ENCODE data around the gene IL1F10.

IL1F10 gene

DNA sequence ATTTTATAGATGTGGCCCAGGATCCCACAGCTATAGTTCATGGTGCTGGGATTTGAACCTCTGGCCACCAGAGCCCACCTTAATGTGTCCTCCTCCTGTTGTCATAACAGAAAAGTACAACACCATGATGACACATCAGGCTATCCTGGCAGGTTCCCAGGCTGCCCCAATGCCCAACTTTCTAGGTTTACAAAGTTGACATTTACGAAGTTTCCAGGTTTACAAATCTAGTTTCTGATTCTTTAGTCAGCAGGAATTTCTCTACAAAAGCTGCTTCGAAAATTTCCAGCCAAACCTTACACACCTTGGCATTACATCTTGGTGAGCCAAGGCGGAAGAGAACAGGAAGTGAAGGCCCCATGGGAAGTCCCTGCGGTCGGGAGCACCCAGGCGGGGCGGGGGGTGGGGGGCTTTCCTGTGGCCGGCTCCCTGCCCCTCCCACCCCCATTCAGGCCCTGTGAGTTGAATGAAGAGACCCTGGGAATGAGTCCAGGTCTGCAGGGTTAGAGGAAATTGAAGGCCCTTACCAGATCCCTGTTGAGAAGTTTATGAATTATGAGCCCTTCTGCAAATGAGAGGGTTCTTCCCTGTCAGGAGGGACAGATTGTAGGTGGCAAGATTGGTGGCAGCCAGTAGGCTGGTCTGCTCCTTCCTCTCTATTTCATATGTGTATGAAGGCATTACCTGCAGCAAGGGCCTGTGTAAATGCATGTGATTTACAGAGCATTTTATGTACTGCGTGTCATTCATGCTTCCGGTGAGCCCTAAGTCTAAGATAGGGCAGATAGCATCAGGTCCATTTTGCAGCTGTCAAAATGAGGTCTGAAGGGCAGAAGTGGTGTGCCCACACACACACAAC lies 48.6 kb downstream of the IL1F10 start:
- H3K4me3 ChIP-seq (ENCODE audit: low read depth, low read length) = no peak overlapping the region
- TF ChIP-seq, protein P1, sequence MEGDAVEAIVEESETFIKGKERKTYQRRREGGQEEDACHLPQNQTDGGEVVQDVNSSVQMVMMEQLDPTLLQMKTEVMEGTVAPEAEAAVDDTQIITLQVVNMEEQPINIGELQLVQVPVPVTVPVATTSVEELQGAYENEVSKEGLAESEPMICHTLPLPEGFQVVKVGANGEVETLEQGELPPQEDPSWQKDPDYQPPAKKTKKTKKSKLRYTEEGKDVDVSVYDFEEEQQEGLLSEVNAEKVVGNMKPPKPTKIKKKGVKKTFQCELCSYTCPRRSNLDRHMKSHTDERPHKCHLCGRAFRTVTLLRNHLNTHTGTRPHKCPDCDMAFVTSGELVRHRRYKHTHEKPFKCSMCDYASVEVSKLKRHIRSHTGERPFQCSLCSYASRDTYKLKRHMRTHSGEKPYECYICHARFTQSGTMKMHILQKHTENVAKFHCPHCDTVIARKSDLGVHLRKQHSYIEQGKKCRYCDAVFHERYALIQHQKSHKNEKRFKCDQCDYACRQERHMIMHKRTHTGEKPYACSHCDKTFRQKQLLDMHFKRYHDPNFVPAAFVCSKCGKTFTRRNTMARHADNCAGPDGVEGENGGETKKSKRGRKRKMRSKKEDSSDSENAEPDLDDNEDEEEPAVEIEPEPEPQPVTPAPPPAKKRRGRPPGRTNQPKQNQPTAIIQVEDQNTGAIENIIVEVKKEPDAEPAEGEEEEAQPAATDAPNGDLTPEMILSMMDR (IDR thresholded peaks at IDR 0.05; ENCODE audit: borderline replicate concordance, insufficient read depth, low read depth, low read length) = no peak

DNA sequence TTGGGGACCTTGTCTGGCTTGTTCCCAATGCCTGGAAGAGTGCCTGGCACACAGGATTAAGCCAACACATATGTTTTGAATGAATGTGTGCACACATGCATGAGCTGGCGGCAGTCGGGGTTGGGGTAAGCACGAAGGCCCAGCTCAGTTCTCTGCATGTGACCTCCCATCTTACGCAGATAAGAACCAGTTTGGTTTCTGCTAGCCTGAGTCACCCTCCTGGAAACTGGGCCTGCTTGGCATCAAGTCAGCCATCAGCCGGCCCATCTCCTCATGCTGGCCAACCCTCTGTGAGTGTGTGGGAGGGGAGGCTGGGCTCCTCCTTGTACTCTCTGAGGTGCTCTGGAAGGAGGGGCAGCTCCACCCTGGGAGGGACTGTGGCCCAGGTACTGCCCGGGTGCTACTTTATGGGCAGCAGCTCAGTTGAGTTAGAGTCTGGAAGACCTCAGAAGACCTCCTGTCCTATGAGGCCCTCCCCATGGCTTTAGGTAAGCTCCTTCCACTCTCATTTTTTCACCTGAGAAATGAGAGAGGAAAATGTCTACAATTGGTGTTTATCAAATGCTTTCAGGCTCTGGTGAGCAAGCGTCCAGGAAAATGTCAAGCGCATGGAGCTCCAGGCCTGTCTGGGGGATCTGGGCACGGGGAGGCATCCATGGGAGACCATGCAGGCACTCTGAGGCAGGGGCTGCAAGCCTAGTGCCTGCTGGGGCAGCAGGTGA lies 49.9 kb downstream of the IL1F10 start:
- TF ChIP-seq, protein P1 (IDR thresholded peaks at IDR 0.05; ENCODE audit: borderline replicate concordance, insufficient read depth, low read depth, low read length) = no peak
- no peak overlapping the region for H3K4me3 ChIP-seq (ENCODE audit: low read depth, low read length)

DNA sequence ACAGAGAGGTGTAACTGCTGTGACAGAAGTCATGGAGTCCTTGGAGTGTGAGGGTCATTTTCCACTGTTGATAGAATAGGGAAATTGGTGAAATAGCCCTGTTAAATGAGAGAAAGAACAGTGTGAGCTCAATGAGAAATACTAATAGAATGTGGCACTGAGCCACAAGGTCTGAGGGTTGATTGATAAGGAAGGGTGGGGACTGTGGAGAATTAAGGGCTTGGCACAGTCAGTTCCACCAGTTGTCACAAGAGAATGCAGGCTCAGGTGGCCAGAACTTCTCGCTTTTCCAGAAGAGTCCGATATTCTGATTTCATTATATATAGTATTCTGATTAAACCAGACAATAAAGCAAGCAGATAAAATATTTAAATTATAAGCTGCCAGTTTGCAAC lies 50.5 kb downstream of the IL1F10 start:
- TF ChIP-seq, protein P1 (IDR thresholded peaks at IDR 0.05; ENCODE audit: borderline replicate concordance, insufficient read depth, low read depth, low read length) = no peak
- H3K4me3 ChIP-seq (ENCODE audit: low read depth, low read length) = no peak overlapping the region

DNA sequence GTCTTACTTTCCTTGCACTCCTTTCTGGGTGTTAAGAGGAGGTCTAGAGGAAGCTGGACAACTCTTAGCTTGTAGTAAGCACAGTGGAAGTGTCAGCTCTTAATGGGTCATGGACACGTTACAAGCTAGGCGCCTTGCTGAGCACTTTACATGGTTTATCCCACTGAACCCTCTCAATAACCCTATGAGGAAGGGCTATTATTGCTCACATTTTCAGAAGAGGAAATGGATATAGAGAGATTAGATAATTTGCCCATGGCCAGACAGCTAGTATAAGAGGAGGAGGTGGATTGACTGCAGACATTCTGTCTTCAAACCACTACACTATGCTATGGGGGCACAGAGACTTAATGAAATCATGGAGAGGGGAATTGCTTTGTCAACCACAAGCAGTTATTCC lies 51.3 kb downstream of the IL1F10 start:
- H3K4me3 ChIP-seq (ENCODE audit: low read depth, low read length) = no peak overlapping the region
- TF ChIP-seq, protein P1 (IDR thresholded peaks at IDR 0.05; ENCODE audit: borderline replicate concordance, insufficient read depth, low read depth, low read length) = no peak

DNA sequence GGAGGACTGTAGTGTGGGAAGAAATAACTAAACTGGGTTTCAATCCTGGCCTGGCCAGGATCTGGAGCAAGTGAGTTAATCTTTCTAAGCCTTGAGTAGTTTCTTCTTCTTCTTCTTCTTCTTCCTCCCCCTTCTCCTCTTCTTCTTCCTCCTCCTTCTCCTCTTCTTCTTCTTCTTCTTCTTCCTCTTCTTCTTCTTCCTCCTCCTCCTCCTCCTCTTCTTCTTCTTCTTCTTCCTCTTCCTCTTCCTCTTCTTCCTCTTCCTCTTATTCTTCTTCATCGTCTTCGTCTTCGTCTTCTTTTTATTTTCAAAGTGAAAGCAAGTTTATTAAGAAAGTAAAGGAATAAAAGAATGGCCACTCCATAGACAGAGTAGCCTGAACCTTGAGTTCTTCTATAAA lies 53.1 kb downstream of the IL1F10 start:
- TF ChIP-seq, protein P1 (IDR thresholded peaks at IDR 0.05; ENCODE audit: borderline replicate concordance, insufficient read depth, low read depth, low read length) = no peak
- no peak overlapping the region for H3K4me3 ChIP-seq (ENCODE audit: low read depth, low read length)

DNA sequence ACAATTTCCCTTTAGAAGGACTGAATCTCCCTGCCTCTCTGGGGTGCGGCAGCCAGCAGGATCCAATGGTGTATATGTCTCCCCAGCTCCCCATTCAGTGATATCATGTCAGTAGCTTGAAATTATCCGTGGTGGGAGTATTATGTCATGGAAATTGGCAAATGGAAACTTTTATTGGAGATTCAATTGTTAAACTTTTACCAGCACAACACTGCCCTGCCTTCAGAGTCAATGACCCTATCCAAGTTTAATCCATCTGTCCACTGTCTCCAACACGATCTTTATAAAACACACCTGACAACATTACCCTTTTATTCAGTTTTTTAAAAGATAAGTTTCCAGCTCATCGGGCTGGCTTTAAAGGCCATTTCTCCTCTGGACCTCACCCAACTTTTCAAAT lies 54.6 kb downstream of the IL1F10 start:
- H3K4me3 ChIP-seq (ENCODE audit: low read depth, low read length) = no peak overlapping the region
- TF ChIP-seq, protein P1 (IDR thresholded peaks at IDR 0.05; ENCODE audit: borderline replicate concordance, insufficient read depth, low read depth, low read length) = no peak
